ENCODE results near the gene ARHGEF18.

ARHGEF18 gene

DNA sequence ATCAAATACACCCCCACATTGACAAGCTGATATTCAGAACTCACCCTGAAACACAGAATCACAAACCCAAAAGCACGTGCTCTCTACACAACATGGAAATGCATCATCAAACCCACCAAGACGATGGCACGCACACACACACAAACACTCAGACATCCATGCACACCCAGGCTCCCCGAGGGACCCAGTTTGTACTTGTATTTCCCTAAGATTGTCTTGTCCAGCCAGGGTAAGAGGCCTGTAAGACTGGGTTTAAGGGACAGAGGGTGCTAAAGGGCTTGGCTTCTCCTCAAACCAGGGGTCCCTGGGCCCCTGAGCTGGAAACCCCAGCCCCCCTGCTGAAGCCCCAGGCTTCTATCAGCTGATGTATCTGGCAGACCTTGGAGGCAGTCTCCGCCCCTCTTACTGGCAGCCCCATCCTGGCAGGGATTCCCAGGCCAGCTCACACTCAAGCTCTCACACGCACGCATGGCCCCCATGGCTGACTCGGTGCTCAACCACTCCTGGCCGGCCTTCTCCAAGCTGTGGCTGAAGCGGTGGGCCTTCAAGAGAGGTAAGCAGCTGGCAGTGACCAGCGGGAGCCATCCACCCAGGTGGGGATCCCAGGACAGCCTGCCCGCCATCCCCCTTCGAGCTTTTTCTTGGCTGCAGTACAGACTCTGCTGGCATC, 6.5 kb downstream of the ARHGEF18 start:
- Histone ChIP-seq H3K4me3 (ENCODE audit: low read depth, low read length) (no peak overlapping the region), H3K9me3 (ENCODE audit: control insufficient read depth, insufficient read depth, low read depth, low read length) (no peaks in the 10 kb centered on the region; the same call in 1 of the 2 replicates), H3K27ac (ENCODE audit: extremely low read depth, low read depth, low read length) (no peak overlapping the region), H3K4me1 (ENCODE audit: control insufficient read depth, insufficient read depth, low read length) (no peaks in the 10 kb centered on the region), H3K36me3 (ENCODE audit: control insufficient read depth in 2 of 2, insufficient read depth in 1 of 2, low read length in 2 of 2) (no peaks in the 10 kb centered on the region)
- TF ChIP-seq, protein P1, sequence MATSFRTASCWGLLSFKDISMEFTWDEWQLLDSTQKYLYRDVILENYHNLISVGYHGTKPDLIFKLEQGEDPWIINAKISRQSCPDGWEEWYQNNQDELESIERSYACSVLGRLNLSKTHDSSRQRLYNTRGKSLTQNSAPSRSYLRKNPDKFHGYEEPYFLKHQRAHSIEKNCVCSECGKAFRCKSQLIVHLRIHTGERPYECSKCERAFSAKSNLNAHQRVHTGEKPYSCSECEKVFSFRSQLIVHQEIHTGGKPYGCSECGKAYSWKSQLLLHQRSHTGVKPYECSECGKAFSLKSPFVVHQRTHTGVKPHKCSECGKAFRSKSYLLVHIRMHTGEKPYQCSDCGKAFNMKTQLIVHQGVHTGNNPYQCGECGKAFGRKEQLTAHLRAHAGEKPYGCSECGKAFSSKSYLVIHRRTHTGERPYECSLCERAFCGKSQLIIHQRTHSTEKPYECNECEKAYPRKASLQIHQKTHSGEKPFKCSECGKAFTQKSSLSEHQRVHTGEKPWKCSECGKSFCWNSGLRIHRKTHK (tag by site-specific recombination; IDR thresholded peaks at IDR 0.05), result peak; percentile 98
- TF ChIP-seq ZBTB1 (tag by site-specific recombination; IDR thresholded peaks at IDR 0.05) (no peak), ZNF211 (tag by site-specific recombination; IDR thresholded peaks at IDR 0.05; ENCODE audit: low read depth) (no peak), ZFHX2 (tag by site-specific recombination; conservative IDR thresholded peaks at IDR 0.05) (no peak), ZIC2 (tag by site-specific recombination; IDR thresholded peaks at IDR 0.05) (peak; percentile 18; the same call in 1 of the 2 replicates)
- ChIA-PET POLR2A (interaction anchor here (1.3 kb wide), 1 partner anchor 444 kb away, joined by 4 read pairs; no protein-coding TSS in a partner anchor), CTCF (interaction anchor here (0.5 to 4.2 kb wide), 27 partner anchors 10 to 1097 kb away, joined by 3 to 30 read pairs (median 4); partner anchors contain the start of gene TRAPPC5)

DNA sequence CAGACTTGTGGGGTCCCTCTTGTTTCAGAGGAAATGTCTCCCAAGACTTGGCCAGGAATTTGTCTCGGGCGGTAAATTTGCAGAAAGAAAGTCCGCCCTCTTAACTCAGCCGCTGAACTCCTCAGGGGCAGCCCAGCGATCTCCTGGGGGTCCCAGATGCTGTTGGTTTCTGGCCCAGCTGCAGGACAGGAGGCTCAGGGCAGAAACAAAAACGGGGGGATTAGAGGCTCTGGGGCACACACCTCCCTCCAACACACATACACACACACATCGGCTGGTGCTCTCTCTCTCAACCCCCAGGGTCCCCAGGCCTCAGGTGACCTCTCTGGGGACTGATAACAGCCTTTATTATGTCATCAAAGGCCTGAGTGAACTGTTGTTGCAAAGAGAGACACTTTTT, 7.1 kb downstream of the ARHGEF18 start:
- TF ChIP-seq, protein P2, sequence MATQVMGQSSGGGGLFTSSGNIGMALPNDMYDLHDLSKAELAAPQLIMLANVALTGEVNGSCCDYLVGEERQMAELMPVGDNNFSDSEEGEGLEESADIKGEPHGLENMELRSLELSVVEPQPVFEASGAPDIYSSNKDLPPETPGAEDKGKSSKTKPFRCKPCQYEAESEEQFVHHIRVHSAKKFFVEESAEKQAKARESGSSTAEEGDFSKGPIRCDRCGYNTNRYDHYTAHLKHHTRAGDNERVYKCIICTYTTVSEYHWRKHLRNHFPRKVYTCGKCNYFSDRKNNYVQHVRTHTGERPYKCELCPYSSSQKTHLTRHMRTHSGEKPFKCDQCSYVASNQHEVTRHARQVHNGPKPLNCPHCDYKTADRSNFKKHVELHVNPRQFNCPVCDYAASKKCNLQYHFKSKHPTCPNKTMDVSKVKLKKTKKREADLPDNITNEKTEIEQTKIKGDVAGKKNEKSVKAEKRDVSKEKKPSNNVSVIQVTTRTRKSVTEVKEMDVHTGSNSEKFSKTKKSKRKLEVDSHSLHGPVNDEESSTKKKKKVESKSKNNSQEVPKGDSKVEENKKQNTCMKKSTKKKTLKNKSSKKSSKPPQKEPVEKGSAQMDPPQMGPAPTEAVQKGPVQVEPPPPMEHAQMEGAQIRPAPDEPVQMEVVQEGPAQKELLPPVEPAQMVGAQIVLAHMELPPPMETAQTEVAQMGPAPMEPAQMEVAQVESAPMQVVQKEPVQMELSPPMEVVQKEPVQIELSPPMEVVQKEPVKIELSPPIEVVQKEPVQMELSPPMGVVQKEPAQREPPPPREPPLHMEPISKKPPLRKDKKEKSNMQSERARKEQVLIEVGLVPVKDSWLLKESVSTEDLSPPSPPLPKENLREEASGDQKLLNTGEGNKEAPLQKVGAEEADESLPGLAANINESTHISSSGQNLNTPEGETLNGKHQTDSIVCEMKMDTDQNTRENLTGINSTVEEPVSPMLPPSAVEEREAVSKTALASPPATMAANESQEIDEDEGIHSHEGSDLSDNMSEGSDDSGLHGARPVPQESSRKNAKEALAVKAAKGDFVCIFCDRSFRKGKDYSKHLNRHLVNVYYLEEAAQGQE (tag by site-specific recombination; IDR thresholded peaks at IDR 0.05), result no peak
- no peak for TF ChIP-seq KLF16 (tag by site-specific recombination; IDR thresholded peaks at IDR 0.05)
- ChIA-PET CTCF (interaction anchor here (0.5 to 4.2 kb wide), 10 partner anchors 11 to 1098 kb away, joined by 3 to 30 read pairs (median 4); no protein-coding TSS in a partner anchor), POLR2A (interaction anchor here (0.7 kb wide), 1 partner anchor 18 kb away, joined by 4 read pairs; no protein-coding TSS in a partner anchor)
- Histone ChIP-seq H3K9me3 (ENCODE audit: control insufficient read depth, insufficient read depth, low read depth, low read length) (no peaks in the 10 kb centered on the region), H3K4me3 (ENCODE audit: low read depth, low read length) (no peak overlapping the region), H3K27ac (ENCODE audit: extremely low read depth, low read depth, low read length) (no peak overlapping the region), H3K4me1 (ENCODE audit: control insufficient read depth, insufficient read depth, low read length) (no peaks in the 10 kb centered on the region), H3K36me3 (ENCODE audit: control insufficient read depth in 2 of 2, insufficient read depth in 1 of 2, low read length in 2 of 2) (no peaks in the 10 kb centered on the region)

DNA sequence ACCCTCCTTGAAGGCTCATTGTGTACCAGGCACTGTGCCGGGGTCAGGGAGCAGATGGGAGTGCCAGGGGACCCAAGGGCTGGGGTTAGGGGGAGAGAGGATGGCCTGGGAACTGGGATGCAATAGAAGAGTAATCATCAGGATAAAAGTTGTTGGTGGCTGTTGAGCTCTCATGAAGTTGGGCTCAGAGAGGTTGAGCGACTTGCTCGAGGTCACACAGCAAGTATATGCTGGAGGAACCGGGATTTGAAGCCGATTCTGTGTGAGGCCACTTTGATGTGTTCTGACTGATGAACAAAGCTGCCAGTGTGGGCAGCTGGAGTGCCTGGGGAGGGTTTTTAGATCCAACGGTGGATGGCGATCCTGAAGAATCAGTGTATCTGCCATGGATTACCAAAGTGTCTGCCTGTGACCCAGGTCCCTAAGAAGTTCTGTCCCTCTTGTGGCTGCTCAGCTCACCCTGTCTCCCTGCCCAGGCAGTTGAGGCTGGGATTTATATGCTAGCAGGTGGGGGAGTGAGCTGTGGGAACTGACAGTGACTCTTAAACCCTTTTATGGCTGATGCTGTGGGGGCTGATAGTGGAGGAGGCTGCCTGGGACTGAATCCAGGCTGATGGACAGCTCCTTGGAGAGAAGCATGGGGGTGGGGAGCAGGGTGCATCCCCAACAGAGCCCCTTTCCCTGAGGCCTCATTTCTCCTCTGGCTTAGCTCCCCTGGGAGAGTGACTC, 8.3 kb downstream of the ARHGEF18 start:
- H3K36me3 ChIP-seq (ENCODE audit: control insufficient read depth in 2 of 2, insufficient read depth in 1 of 2, low read length in 2 of 2), result no peaks in the 10 kb centered on the region
- no peak overlapping the region for H3K4me3 ChIP-seq (ENCODE audit: low read depth, low read length)
- peak; percentile 69 for TF ChIP-seq EGR2 (tag by site-specific recombination; IDR thresholded peaks at IDR 0.05; ENCODE audit: low read depth)
- peak; percentile 59; the same call in 1 of the 2 replicates for TF ChIP-seq ZFHX2 (tag by site-specific recombination; conservative IDR thresholded peaks at IDR 0.05)
- TF ChIP-seq, protein P3, sequence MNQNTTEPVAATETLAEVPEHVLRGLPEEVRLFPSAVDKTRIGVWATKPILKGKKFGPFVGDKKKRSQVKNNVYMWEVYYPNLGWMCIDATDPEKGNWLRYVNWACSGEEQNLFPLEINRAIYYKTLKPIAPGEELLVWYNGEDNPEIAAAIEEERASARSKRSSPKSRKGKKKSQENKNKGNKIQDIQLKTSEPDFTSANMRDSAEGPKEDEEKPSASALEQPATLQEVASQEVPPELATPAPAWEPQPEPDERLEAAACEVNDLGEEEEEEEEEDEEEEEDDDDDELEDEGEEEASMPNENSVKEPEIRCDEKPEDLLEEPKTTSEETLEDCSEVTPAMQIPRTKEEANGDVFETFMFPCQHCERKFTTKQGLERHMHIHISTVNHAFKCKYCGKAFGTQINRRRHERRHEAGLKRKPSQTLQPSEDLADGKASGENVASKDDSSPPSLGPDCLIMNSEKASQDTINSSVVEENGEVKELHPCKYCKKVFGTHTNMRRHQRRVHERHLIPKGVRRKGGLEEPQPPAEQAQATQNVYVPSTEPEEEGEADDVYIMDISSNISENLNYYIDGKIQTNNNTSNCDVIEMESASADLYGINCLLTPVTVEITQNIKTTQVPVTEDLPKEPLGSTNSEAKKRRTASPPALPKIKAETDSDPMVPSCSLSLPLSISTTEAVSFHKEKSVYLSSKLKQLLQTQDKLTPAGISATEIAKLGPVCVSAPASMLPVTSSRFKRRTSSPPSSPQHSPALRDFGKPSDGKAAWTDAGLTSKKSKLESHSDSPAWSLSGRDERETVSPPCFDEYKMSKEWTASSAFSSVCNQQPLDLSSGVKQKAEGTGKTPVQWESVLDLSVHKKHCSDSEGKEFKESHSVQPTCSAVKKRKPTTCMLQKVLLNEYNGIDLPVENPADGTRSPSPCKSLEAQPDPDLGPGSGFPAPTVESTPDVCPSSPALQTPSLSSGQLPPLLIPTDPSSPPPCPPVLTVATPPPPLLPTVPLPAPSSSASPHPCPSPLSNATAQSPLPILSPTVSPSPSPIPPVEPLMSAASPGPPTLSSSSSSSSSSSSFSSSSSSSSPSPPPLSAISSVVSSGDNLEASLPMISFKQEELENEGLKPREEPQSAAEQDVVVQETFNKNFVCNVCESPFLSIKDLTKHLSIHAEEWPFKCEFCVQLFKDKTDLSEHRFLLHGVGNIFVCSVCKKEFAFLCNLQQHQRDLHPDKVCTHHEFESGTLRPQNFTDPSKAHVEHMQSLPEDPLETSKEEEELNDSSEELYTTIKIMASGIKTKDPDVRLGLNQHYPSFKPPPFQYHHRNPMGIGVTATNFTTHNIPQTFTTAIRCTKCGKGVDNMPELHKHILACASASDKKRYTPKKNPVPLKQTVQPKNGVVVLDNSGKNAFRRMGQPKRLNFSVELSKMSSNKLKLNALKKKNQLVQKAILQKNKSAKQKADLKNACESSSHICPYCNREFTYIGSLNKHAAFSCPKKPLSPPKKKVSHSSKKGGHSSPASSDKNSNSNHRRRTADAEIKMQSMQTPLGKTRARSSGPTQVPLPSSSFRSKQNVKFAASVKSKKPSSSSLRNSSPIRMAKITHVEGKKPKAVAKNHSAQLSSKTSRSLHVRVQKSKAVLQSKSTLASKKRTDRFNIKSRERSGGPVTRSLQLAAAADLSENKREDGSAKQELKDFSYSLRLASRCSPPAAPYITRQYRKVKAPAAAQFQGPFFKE (tag by site-specific recombination; IDR thresholded peaks at IDR 0.05; ENCODE audit: borderline replicate concordance), result no peak
- no peak for TF ChIP-seq ZNF76 (tag by site-specific recombination; IDR thresholded peaks at IDR 0.05; ENCODE audit: borderline replicate concordance, low read depth)
- no peak for TF ChIP-seq ZXDB (tag by site-specific recombination; IDR thresholded peaks at IDR 0.05)
- no peaks in the 10 kb centered on the region for H3K4me1 ChIP-seq (ENCODE audit: control insufficient read depth, insufficient read depth, low read length)
- POLR2A ChIA-PET, result no interaction called here
- CTCF ChIA-PET, result interaction anchor here (1.2 to 4.2 kb wide), 3 partner anchors 9 to 140 kb away, joined by 3 to 21 read pairs (median 4); a partner anchor contains a TSS
- H3K9me3 ChIP-seq (ENCODE audit: control insufficient read depth, insufficient read depth, low read depth, low read length), result no peaks in the 10 kb centered on the region
- no peak overlapping the region for H3K27ac ChIP-seq (ENCODE audit: extremely low read depth, low read depth, low read length)

Measured in HEK293 (cell line).